CD4-positive, alpha-beta T cell treated with Interferon alpha-2 for 1 hour (primary cell): Measurements from ENCODE around the gene OR10A2.
"Not testable (repeated sequence)": the region's sequence is repeated elsewhere in the genome, so short reads cannot be mapped to it uniquely, and the experiment has no call there.

ENCODE experiments used
- DNase-seq, 2 donors: peaks; one replicate each; pipeline ENCODE4 v3.0.0-alpha.2; 2020 to 2022

OR10A2 gene

DNA sequence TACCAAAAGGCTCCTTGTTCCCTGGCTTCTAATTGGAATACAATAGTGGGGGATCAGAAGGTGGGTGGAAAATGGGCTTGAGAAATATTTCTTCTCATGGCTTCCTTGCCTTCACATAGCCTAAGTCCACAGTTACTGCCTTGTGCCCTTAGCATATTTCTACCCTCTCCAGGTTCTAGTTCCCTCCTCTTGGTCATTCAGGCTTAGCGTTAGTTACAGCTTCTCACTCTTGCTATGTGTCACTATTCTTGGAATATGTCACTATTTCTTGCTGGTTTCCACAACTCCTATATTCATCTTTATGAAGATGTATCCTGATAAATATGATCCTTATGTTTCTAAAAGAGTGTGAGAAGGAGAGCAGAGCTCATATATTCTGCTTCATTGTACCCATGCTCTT is 27.0 kb downstream of the OR10A2 start:
- DNase-seq: no peak

DNA sequence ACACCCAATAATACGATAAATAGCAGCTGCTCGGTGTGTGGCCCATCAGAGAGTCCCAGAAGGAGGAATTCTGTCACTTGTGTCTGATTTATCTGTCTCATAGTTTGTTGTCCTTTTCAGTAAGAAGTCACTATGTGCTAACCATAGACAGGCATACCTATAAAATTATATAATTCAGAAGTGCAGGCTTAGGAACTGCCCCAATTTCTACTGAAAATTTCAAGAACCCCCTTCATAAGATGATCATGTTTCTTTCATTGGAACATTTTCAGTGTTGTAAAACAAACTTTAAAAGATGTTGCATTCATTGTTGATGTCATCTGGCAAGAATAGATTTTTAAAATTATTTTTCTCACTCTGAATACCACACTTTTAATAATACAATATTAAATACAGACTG is 29.5 kb downstream of the OR10A2 start, which contains the start of gene OR2D2:
OR2D2 (minus strand) TSS at position 101 of the 400 bp plus-strand sequence; CDS start at position 101, 0 bp downstream.
- no peak for DNase-seq

DNA sequence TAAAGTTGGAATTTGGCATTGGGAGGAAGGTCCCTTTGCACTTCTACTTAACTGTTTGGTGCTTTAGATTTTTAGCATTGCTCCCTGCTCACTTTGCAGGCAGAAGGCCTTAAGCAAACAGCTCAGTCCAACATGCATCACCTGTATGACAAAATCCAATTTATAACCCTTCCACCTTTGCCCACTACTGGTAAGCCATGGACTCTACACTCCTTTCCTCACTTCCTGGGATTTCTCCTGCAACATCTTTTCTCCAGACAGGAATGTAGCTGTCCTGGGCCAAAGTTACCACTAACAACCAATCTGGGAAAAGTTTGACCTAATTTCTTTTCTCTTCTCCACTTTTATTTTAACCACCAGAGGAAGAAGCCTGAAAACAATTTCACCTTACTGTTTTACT is 31.2 kb downstream of the OR10A2 start:
- no peak for DNase-seq

DNA sequence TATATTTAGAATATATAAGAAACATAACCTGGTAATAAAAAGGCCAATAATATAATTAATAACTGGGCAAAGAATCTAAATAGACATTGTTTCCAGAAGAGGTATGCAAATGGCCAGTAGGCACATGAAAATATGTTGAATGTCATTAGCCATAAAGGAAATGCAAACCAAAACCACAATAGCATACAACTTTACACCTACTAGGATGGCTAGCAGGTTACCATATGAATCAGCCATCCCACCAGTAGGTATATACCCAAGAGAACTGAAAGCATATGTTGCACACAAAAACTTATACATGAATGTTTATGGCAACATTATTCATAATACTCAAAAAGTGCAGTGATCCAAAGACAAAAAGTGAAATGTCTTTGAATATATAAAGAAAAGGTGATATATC is 32.2 kb downstream of the OR10A2 start:
- DNase-seq: no peak

DNA sequence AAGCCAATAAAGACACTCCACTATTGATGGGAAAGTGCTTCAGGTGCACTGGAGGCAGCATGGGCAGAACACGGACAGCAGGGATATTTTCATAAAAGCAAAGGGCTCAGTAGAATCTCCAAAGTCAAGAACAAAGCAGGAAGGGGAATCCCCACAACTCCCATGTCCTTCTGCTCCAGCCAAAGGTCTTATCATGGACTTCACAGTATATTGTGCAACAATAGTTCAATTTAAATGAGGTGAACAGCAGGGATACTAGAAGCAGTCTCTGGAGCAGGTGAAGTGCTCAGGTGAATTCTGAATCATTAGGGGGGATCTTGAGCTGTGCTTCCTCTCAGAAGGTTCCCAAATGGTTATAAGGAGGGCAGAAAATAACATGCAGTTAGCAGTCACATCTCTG is 36.1 kb downstream of the OR10A2 start:
- DNase-seq: no peak

DNA sequence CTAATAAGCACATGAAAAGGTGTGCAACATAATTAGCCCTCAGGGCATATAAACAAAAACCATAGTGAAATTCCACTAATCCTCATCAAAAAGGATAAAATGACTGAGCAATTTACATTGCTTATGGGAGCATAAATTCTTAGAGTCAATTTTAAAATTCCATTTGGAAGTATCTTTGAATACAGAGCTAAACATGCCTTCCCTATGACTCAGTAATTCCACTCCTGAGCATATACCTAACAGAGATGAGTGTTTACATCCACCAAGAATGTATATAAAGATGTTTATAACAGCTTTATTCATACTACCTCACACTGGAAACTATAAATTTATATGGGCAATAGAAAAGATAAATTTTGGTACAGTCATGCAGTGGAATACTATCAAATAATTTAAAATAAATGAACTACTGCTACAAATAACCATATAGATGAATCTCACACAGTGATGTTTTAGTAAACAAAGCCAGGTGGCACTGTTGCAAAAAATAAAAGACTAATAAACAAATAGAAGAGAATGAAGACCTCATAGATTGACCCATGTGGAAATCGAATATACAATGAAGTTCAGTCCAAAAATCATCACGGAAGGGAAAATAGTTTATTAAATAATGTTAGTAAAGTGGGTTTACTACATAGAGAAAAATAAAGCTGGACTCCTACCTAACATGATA is 37.6 kb downstream of the OR10A2 start:
- no peak for DNase-seq

DNA sequence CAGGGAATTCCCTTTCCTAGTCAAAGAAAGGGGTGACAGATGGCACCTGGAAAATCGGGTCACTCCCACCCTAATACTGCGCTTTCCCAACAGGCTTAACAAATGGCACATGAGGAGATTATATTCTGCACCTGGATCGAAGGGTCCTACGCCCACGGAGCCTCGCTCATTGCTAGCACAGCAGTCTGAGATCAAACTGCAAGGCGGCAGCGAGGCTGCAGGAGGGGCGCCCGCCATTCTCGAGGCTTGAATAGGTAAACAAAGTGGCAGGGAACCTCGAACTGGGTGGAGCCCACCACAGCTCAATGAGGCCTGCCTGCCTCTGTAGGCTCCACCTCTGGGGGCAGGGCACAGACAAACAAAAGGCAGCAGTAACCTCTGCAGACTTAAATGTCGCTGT is 41.9 kb downstream of the OR10A2 start:
- not testable (repeated sequence) for DNase-seq

DNA sequence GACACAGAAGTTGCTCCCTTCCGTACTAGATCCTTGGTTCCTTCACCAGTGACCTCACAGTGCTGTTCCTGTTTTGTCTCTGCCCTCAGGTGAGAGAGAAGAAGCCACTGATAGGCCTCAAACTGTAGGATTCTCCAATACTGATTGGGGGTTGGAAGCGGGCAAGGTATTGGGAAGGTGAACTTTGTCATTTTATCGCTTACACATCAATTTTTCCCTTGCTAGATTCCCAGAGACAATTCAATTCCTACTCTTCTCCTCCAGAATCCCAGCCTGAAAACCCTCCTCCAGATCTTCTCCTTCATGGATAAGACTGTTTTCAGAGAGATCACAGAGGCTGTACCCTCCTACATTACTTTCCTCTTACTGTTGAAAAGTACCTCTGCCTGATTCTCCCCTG is 48.5 kb downstream of the OR10A2 start:
- no peak for DNase-seq

DNA sequence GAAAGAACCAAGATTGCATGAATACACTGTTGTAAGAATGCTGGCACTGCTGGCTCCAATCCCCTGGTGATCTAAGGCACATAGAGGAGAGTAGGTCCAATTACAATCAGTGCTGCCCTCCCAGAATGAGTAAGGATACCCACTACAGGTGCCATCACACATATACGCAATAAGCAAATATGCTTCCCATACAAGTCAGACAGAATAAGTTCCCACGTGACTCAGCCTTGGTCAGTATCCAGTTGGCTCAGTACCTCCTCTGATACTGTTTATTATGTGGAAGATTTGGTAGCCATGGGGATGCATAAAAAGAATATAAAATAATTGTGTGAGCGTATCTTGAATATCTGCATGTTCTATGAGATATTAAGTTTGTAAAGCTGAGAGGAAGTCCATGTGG is 49.1 kb downstream of the OR10A2 start:
- no peak for DNase-seq

DNA sequence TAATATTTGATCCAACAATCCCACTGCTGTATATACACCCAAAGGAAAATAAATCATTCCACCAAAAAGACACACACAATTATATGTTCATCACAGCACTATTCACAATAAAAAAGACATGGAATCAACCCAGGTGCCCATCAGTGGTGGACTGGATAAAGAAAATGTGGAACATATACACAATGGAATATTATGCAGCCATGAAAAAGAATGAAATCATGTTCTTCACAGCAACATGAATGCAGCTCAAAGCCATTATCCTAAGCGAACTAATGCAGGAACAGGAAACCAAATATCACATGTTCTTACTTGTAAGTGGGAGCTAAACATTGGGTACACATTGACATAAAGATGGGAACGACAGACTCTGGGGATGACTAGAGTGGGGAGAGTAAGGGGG is 56.8 kb downstream of the OR10A2 start:
- DNase-seq: no peak

DNA sequence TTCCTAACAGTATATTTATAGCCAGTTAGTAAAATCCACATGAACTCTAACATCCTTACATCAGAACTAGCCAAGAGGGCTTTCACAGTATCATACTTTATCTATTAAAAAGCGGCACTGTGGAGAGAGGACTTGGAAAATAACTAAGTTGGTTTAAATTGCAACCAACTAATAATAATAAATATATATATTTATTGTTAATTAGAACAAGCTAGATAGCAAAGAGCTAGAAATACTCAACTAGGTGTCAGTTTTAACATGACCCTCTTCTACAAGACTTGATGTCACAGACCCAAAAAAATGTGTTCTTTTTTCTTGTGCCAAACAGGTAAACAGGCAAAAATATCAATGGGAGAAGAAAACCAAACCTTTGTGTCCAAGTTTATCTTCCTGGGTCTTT is 57.8 kb downstream of the OR10A2 start, which contains the start of gene OR2D3:
OR2D3 (plus strand) TSS at position 301 of the 400 bp plus-strand sequence; CDS start at position 301, 0 bp downstream.
- DNase-seq: no peak
